ENCODE data around the gene PPFIA3. TPM values are rescaled to one million over a fixed set of nuclear protein-coding genes. Genes with fewer than 3 reads are reported as not detected.

The PPFIA3 gene
- total RNA-seq, 1 experiment from 2014 or later: 21.1 TPM

DNA sequence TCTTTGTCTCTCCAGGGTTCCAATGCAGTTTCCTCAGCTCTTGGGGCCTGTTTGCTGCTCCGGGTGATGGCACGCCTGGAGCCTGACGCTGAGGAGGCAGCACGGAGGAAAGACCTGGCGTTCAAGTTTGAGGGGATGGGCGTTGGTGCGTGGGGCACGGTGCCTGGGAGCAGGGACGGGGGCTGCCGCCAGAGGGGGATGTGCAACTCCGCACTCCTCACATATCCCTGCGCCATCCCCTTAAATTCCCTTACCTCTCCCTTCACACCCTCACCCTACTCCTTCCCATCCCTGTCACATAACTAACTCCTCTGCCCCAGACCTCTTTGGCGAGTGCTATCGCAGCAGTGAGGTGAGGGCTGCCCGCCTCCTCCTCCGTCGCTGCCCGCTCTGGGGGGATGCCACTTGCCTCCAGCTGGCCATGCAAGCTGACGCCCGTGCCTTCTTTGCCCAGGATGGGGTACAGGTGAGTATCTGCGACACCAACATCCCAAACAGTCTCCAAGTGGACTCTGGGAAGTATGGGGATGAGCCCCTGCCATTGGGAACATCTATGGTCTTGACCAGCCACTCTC, 69.4 kb downstream of the PPFIA3 start:
- Histone ChIP-seq H3K4me3 (ENCODE audit: insufficient read depth, low read depth, low read length) (no peak overlapping the region), H3K36me3 (replicated peaks; ENCODE audit: control insufficient read depth, insufficient read depth, low read length) (peaks cover 1% of the 10 kb centered on the region), H3K27me3 (ENCODE audit: control insufficient read depth, insufficient read depth, low read length) (peaks cover 3% of the 10 kb centered on the region; the same call in 1 of the 2 replicates)
- peak; percentile 91 for DNase-seq

DNA sequence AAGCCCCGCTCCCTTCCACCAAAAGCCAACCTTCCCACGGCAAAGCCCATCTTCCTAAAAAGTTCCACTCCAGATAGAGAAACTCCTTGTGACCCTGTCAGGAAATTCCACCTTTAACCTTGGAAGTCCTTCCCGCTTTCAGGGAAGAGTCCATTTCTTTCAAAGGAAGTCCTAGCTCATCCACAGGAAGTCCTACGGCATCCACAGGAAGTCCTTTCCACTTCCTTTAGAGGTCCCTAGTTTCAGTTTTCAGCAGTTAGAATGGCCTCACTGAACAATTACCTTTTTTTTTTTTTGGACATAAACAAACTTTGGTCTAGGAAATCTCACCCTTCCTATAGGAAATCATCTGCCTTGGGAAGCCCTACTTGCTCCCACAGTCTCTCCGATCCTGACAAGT, 69.9 kb downstream of the PPFIA3 start:
- no peak overlapping the region for H3K4me3 ChIP-seq (ENCODE audit: insufficient read depth, low read depth, low read length)
- peaks cover 1% of the 10 kb centered on the region for H3K36me3 ChIP-seq (replicated peaks; ENCODE audit: control insufficient read depth, insufficient read depth, low read length)
- H3K27me3 ChIP-seq (ENCODE audit: control insufficient read depth, insufficient read depth, low read length): peaks cover 3% of the 10 kb centered on the region; the same call in 1 of the 2 replicates
- no peak for DNase-seq

DNA sequence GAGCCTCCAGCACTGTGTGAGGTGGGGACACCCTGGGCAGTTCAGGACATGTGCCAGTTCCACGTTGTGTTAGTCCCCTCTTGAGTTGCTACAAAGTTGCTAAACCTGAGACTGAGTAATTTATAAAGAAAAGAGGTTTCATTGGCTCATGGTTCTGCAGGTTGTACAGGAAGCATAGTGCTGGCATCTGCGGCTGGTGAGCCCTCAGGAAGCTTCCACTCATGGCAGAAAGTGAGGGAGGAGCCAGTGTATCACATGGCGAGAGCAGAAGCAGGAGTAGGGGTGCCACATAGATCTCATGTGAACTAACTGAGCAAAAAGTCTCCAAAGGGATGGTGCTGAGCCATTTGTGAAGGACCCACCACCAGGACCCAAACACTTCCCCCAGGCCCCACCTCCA, 71.4 kb downstream of the PPFIA3 start:
- no peak overlapping the region for H3K4me3 ChIP-seq (ENCODE audit: insufficient read depth, low read depth, low read length)
- H3K27me3 ChIP-seq (ENCODE audit: control insufficient read depth, insufficient read depth, low read length): peaks cover 3% of the 10 kb centered on the region; the same call in 1 of the 2 replicates
- DNase-seq: no peak
- H3K36me3 ChIP-seq (replicated peaks; ENCODE audit: control insufficient read depth, insufficient read depth, low read length): peaks cover 1% of the 10 kb centered on the region

DNA sequence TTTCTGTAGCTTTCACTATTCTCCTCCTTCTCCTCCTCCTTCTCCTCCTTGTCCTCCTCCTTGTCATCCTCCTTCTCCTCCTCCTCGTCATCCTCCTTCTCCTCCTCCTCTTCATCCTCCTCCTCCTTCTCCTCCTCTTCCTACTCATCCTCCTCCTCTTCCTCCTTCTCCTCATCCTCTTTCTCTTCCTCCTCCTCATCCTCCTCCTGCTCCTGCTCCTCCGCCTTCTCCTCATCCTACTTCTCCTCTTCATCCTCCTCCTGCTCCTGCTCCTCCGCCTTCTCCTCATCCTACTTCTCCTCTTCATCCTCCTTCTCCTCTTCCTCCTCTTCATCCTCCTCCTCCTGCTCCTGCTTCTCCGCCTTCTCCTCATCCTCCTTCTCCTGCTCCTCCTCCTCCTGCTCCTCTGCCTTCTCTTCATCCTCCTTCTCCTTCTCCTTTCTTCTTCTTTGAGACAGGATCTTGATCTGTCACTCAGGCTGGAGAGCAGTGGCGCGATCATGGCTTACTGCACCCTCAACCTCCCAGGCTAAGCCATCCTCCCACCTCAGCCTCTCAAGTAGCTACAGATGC, 74.6 kb downstream of the PPFIA3 start:
- no peak for DNase-seq
- Histone ChIP-seq H3K27me3 (ENCODE audit: control insufficient read depth, insufficient read depth, low read length) (peaks cover 3% of the 10 kb centered on the region; the same call in 1 of the 2 replicates), H3K4me3 (ENCODE audit: insufficient read depth, low read depth, low read length) (no peak overlapping the region), H3K36me3 (replicated peaks; ENCODE audit: control insufficient read depth, insufficient read depth, low read length) (peaks cover 1% of the 10 kb centered on the region)

DNA sequence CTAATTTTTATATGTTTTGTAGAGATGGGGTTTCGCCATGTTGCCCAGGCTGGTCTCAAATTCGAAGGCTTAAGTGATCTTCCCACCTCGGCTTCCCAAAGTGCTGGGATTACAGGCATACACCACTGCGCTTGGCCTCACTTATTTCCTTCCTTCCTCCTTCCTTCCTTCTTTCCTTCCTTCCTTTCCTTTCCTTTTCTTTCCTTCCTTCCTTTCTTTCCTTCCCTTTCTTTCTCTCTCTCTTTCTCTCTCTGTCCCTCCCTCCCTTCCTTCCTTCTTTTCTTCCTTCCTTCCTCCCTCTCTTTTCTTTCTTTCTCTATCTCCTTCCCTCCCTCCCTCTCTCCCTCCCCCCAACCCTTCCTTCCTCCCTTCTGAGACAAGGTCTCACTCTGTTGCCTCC, 75.1 kb downstream of the PPFIA3 start:
- H3K36me3 ChIP-seq (replicated peaks; ENCODE audit: control insufficient read depth, insufficient read depth, low read length): peaks cover 1% of the 10 kb centered on the region

DNA sequence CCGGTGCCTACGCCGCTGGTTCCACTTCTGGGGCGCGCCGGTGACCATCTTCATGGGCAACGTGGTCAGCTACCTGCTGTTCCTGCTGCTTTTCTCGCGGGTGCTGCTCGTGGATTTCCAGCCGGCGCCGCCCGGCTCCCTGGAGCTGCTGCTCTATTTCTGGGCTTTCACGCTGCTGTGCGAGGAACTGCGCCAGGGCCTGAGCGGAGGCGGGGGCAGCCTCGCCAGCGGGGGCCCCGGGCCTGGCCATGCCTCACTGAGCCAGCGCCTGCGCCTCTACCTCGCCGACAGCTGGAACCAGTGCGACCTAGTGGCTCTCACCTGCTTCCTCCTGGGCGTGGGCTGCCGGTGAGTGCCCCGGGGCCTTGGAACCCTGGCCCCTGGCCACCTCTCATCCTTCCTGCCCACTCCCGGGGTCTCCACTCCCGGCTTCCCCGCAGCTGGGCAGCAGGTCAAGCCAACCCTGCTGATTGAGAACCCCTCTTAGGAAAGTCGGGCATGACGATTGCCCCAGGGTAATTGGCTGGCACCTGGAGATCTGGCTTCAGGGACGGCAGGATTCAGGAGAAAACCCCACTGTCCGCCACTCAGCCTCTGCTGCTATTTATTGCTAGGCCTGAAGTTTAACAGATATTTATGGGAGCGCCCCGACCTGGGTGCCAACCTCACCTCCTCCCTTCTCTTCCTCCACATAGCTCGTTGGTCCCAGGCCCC, 77.3 kb downstream of the PPFIA3 start:
- Histone ChIP-seq H3K27me3 (ENCODE audit: control insufficient read depth, insufficient read depth, low read length) (peaks cover 3% of the 10 kb centered on the region; the same call in 1 of the 2 replicates), H3K4me3 (ENCODE audit: insufficient read depth, low read depth, low read length) (no peak overlapping the region), H3K36me3 (replicated peaks; ENCODE audit: control insufficient read depth, insufficient read depth, low read length) (no peaks in the 10 kb centered on the region)
- peak; percentile 55 for DNase-seq

More for the DNA sequence above, 75.1 kb downstream of the PPFIA3 start:
- no peak for DNase-seq
- Histone ChIP-seq H3K27me3 (ENCODE audit: control insufficient read depth, insufficient read depth, low read length) (peaks cover 3% of the 10 kb centered on the region; the same call in 1 of the 2 replicates), H3K4me3 (ENCODE audit: insufficient read depth, low read depth, low read length) (no peak overlapping the region)

DNA sequence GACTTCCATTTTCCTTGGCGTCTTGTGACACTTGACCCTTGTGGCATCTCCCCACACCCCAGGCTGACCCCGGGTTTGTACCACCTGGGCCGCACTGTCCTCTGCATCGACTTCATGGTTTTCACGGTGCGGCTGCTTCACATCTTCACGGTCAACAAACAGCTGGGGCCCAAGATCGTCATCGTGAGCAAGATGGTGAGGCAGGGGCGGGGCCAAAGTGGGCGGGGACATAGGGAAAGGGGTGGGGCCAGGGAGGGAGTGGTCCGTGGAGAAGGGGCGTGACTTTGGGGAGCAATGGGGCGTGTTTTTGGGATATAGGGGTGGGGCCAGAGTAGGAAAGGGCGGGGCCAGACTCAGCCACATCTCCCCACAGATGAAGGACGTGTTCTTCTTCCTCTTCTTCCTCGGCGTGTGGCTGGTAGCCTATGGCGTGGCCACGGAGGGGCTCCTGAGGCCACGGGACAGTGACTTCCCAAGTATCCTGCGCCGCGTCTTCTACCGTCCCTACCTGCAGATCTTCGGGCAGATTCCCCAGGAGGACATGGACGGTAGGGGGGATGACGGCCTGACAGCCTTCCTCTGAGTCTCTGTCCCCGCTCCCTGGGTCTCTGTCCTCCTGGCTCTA, 81.0 kb downstream of the PPFIA3 start:
- no peaks in the 10 kb centered on the region for H3K36me3 ChIP-seq (replicated peaks; ENCODE audit: control insufficient read depth, insufficient read depth, low read length)
- DNase-seq: peak; percentile 85
- H3K27me3 ChIP-seq (ENCODE audit: control insufficient read depth, insufficient read depth, low read length): no peaks in the 10 kb centered on the region; the same call in 1 of the 2 replicates
- H3K4me3 ChIP-seq (ENCODE audit: insufficient read depth, low read depth, low read length): no peak overlapping the region

Other genes starting within 250 kb of the PPFIA3 start
- gene PPP1R15A, start 247.1 kb upstream of the PPFIA3 start, total RNA-seq (2014; rRNA removed; shearing (Covaris generic)): 20.3 and 21.6 TPM in 2 replicates
- gene TULP2, start 220.8 kb upstream of the PPFIA3 start, total RNA-seq (2014; rRNA removed; shearing (Covaris generic)): 0.52 and 1.1 TPM in 2 replicates
- gene NUCB1, start 219.2 kb upstream of the PPFIA3 start, total RNA-seq (2014; rRNA removed; shearing (Covaris generic)): 173 and 203 TPM in 2 replicates
- not detected in 2 replicates for gene DHDH, start 185.8 kb upstream of the PPFIA3 start, total RNA-seq (2014; rRNA removed; shearing (Covaris generic))
- 57.8 and 72.6 TPM in 2 replicates for gene BAX, start 164.7 kb upstream of the PPFIA3 start, total RNA-seq (2014; rRNA removed; shearing (Covaris generic))
- 2,437 and 3,282 TPM in 2 replicates for gene FTL, start 154.2 kb upstream of the PPFIA3 start, total RNA-seq (2014; rRNA removed; shearing (Covaris generic))
- gene GYS1, start 126.2 kb upstream of the PPFIA3 start, total RNA-seq (2014; rRNA removed; shearing (Covaris generic)): 35.2 and 50.2 TPM in 2 replicates
- gene RUVBL2, start 125.7 kb upstream of the PPFIA3 start, total RNA-seq (2014; rRNA removed; shearing (Covaris generic)): 256 and 327 TPM in 2 replicates
- gene LHB, start 102.5 kb upstream of the PPFIA3 start, total RNA-seq (2014; rRNA removed; shearing (Covaris generic)): not detected in 2 replicates
- not detected in 2 replicates for gene CGB3, start 95.2 kb upstream of the PPFIA3 start, total RNA-seq (2014; rRNA removed; shearing (Covaris generic))
- gene CGB2, start 87.7 kb upstream of the PPFIA3 start, total RNA-seq (2014; rRNA removed; shearing (Covaris generic)): 1.4 TPM in 1 of 2 replicates, not detected in the other
- not detected in 2 replicates for gene CGB1, start 82.6 kb upstream of the PPFIA3 start, total RNA-seq (2014; rRNA removed; shearing (Covaris generic))
- gene CGB5, start 75.7 kb upstream of the PPFIA3 start, total RNA-seq (2014; rRNA removed; shearing (Covaris generic)): not detected in 2 replicates
- not detected in 2 replicates for gene CGB8, start 70.4 kb upstream of the PPFIA3 start, total RNA-seq (2014; rRNA removed; shearing (Covaris generic))
- not detected in 2 replicates for gene CGB7, start 61.8 kb upstream of the PPFIA3 start, total RNA-seq (2014; rRNA removed; shearing (Covaris generic))
- gene NTF4, start 54.7 kb upstream of the PPFIA3 start, total RNA-seq (2014; rRNA removed; shearing (Covaris generic)): 0.81 and 1.2 TPM in 2 replicates
- not detected in 2 replicates for gene KCNA7, start 46.8 kb upstream of the PPFIA3 start, total RNA-seq (2014; rRNA removed; shearing (Covaris generic))
- 338 and 397 TPM in 2 replicates for gene SNRNP70, start 34.1 kb upstream of the PPFIA3 start, total RNA-seq (2014; rRNA removed; shearing (Covaris generic))
- gene LIN7B, start 5.2 kb upstream of the PPFIA3 start, total RNA-seq (2014; rRNA removed; shearing (Covaris generic)): 2.2 and 4.1 TPM in 2 replicates
- 1.4 and 3.2 TPM in 2 replicates for gene C19orf73, start 401 bp upstream of the PPFIA3 start, total RNA-seq (2014; rRNA removed; shearing (Covaris generic))
- gene HRC, start 35.9 kb downstream of the PPFIA3 start, total RNA-seq (2014; rRNA removed; shearing (Covaris generic)): 0.45 and 0.81 TPM in 2 replicates
- gene TRPM4, start 38.2 kb downstream of the PPFIA3 start, total RNA-seq (2014; rRNA removed; shearing (Covaris generic)): 10.2 and 12.8 TPM in 2 replicates
- 0.24 and 4.3 TPM in 2 replicates for gene SLC6A16, start 205.6 kb downstream of the PPFIA3 start, total RNA-seq (2014; rRNA removed; shearing (Covaris generic))
- gene CD37, start 215.9 kb downstream of the PPFIA3 start, total RNA-seq (2014; rRNA removed; shearing (Covaris generic)): 0.44 TPM in 1 of 2 replicates, not detected in the other
- gene TEAD2, start 242.9 kb downstream of the PPFIA3 start, total RNA-seq (2014; rRNA removed; shearing (Covaris generic)): 110 and 155 TPM in 2 replicates
- 3.6 and 4.3 TPM in 2 replicates for gene DKKL1, start 244.3 kb downstream of the PPFIA3 start, total RNA-seq (2014; rRNA removed; shearing (Covaris generic))

Data from H7 (cell line).